Right lobe of liver (tissue), 4 donors: ENCODE measurements around the gene PIK3CB.

Experiments
- POLR2A ChIP-seq: fragments of 450-650 bp; IDR thresholded peaks from one replicate; pipeline ENCODE4 v1.6.1; 2017; ENCODE audit warnings: antibody characterized with exemption, mild to moderate bottlenecking
- TF ChIP-seq, protein P1 (sequence below), 4 donors: fragments of 200-600 bp in 3 of 4; fragments of 450-650 bp in 1 of 4; IDR thresholded peaks; one replicate each; pipeline versions ENCODE4 v1.5.1 to v1.8.0; 2016 to 2022; ENCODE audit warnings: antibody characterized with exemption in 4 of 4, mild to moderate bottlenecking in 2 of 4
- donor health status: DM: no; HTN: no; CAD: no.
- donor health status: DM: no; HTN: no; CAD: no.
- donor health status: DM: no; HTN: yes; CAD: no.

DNA sequence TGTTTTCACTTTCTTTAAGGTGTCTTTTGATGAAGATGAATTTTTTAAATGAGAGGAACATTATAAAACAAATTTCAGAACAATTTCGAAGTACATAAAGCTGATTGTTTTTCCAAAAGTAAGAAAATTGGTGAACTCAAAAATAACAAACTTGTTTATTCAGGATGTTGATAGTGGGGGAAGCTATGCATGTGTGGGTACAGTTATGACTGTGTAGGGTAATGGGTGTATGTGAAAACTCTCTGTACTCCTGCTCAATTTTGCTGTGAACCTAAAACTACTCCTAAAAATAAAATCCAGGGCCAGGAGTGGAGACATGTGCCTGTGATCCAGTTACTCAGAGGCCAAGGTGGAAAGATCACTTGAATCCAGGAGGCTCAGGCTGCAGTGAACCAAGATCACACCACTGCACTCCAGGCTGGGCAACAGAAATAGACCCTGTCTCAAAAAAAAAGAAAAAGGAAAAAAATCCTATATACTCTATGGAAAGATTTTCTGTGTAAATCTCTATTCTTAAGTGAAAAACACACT lies 37.2 kb downstream of the PIK3CB start:
- TF ChIP-seq, protein P1, sequence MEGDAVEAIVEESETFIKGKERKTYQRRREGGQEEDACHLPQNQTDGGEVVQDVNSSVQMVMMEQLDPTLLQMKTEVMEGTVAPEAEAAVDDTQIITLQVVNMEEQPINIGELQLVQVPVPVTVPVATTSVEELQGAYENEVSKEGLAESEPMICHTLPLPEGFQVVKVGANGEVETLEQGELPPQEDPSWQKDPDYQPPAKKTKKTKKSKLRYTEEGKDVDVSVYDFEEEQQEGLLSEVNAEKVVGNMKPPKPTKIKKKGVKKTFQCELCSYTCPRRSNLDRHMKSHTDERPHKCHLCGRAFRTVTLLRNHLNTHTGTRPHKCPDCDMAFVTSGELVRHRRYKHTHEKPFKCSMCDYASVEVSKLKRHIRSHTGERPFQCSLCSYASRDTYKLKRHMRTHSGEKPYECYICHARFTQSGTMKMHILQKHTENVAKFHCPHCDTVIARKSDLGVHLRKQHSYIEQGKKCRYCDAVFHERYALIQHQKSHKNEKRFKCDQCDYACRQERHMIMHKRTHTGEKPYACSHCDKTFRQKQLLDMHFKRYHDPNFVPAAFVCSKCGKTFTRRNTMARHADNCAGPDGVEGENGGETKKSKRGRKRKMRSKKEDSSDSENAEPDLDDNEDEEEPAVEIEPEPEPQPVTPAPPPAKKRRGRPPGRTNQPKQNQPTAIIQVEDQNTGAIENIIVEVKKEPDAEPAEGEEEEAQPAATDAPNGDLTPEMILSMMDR (IDR thresholded peaks at IDR 0.05): no peak
- TF ChIP-seq POLR2A: no peak
